Spleen (tissue), 7 donors: ENCODE measurements around the gene SLC46A1.

ENCODE experiments used
- POLR2A ChIP-seq, 3 donors: fragments of 450-650 bp; IDR thresholded peaks; one replicate each; pipeline ENCODE4 v1.5.1; 2017; ENCODE audit warnings: antibody characterized with exemption in 3 of 3, mild to moderate bottlenecking in 1 of 3
- POLR2AphosphoS5 ChIP-seq, 3 donors: sonication (generic); formaldehyde crosslinking; IDR thresholded peaks; one replicate each; pipeline ENCODE4 v1.5.1; 2017; ENCODE audit warnings: antibody characterized with exemption in 3 of 3
- TF ChIP-seq, protein P1 (sequence below), 11 experiments: fragments of 200-600 bp in 7 of 11; fragments of 450-650 bp in 4 of 11; sonication (generic) in 4 of 11; IDR thresholded peaks in 8 of 11; conservative IDR thresholded peaks in 3 of 11; 1 replicate in 7 of 11; 2 replicates in 4 of 11; pipeline versions ENCODE4 v1.4.0 to v1.8.0; 2016 to 2021; ENCODE audit warnings: antibody characterized with exemption in 11 of 11, inconsistent platforms in 4 of 11, mild to moderate bottlenecking in 1 of 11
- donor health status: DM: no; HTN: no; CAD: no; lungs with moderate emphysema.
- donor health status: DM: no; HTN: no; CAD: no.
- donor health status: DM: no; HTN: no; CAD: no.

DNA sequence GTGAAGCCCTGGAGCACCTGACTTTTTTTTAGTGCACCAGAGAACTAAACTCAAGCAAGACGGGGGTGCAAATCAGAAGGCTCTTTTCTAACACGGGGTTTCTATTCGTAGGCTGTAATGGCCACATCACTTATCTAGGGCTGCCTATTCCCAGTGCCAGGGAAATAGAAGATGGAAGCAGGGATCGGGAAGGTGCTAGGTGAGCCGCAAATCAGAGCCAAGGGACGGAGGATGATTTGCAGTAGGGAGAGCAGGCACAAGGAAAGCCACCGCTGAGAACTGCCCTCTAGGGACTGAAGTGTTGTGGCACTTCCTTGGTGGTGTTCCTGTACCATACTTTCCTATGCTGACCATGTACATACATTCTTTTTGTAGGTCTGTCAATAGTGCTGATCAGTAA lies 7.8 kb upstream of the SLC46A1 start:
- TF ChIP-seq, protein P1, sequence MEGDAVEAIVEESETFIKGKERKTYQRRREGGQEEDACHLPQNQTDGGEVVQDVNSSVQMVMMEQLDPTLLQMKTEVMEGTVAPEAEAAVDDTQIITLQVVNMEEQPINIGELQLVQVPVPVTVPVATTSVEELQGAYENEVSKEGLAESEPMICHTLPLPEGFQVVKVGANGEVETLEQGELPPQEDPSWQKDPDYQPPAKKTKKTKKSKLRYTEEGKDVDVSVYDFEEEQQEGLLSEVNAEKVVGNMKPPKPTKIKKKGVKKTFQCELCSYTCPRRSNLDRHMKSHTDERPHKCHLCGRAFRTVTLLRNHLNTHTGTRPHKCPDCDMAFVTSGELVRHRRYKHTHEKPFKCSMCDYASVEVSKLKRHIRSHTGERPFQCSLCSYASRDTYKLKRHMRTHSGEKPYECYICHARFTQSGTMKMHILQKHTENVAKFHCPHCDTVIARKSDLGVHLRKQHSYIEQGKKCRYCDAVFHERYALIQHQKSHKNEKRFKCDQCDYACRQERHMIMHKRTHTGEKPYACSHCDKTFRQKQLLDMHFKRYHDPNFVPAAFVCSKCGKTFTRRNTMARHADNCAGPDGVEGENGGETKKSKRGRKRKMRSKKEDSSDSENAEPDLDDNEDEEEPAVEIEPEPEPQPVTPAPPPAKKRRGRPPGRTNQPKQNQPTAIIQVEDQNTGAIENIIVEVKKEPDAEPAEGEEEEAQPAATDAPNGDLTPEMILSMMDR (IDR thresholded peaks at IDR 0.05 in 8 of 11, conservative IDR thresholded peaks at IDR 0.05 in 3 of 11), result no peak
- TF ChIP-seq POLR2A (IDR thresholded peaks at IDR 0.05), result no peak
- TF ChIP-seq POLR2AphosphoS5 (IDR thresholded peaks at IDR 0.05), result no peak
